H1 (cell line): ENCODE data around the gene C1QL1. TPM values are rescaled to one million over a fixed set of nuclear protein-coding genes. Genes with fewer than 3 reads are reported as not detected.

Experiments used
- CTCF ChIA-PET: fragments of 300-600 bp; sonication (Branson Sonifier 250); formaldehyde crosslinking; loops from one replicate; lab custom pipeline; 2021; ENCODE audit not compliant: partially characterized antibody; lab: Charles Lee
- POLR2A ChIA-PET: fragments of 300-600 bp; sonication (Branson Sonifier 250); formaldehyde crosslinking; loops from one replicate; lab custom pipeline; 2021; ENCODE audit warnings: inconsistent platforms; ENCODE audit not compliant: partially characterized antibody; lab: Charles Lee
- DNase-seq, 2 experiments: peaks; one replicate each; pipeline versions ENCODE4 v3.0.0 to v3.0.0-alpha.2; 2010 to 2022; ENCODE audit warnings: low spot score in 2 of 2, low read depth in 1 of 2, mixed read lengths in 1 of 2
- FAIRE-seq: peaks from 2 replicates; lab custom pipeline; 2011; peaks lifted over from hg19 to GRCh38; lab: Jason Lieb, UNC
- H2AFZ ChIP-seq: 2 replicates; pipeline ENCODE4 v1.8.1; 2012; ENCODE audit warnings: low read length, inconsistent platforms
- H2AK5ac ChIP-seq: 2 replicates; pipeline ENCODE4 v1.6.1; 2013; ENCODE audit warnings: low read depth, low read length
- H2BK120ac ChIP-seq: replicated peaks from 2 replicates; pipeline ENCODE3; 2013; ENCODE audit warnings: low read depth, low read length, inconsistent platforms
- H2BK12ac ChIP-seq: 2 replicates; pipeline ENCODE4 v1.6.1; 2013; ENCODE audit warnings: low read depth, low read length
- H2BK15ac ChIP-seq: 2 replicates; pipeline ENCODE4 v1.6.1; 2013; ENCODE audit warnings: low read length
- H2BK20ac ChIP-seq: 2 replicates; pipeline ENCODE4 v1.6.1; 2013; ENCODE audit warnings: low read length
- H2BK5ac ChIP-seq: 2 replicates; pipeline ENCODE4 v1.6.1; 2013; ENCODE audit warnings: low read depth, low read length
- H3K14ac ChIP-seq: 2 replicates; pipeline ENCODE4 v1.6.1; 2013; ENCODE audit warnings: inconsistent platforms; ENCODE audit not compliant: insufficient read length
- H3K18ac ChIP-seq: 2 replicates; pipeline ENCODE4 v1.6.1; 2013; ENCODE audit warnings: low read length; ENCODE audit errors: extremely low read depth
- H3K23ac ChIP-seq: 2 replicates; pipeline ENCODE4 v1.6.1; 2013; ENCODE audit warnings: inconsistent platforms; ENCODE audit not compliant: insufficient read length
- H3K23me2 ChIP-seq: 2 replicates; pipeline ENCODE4 v1.6.1; 2013; ENCODE audit warnings: low read depth, low read length
- H3K27ac ChIP-seq: 2 replicates; pipeline ENCODE4 v1.6.1; 2011; ENCODE audit warnings: low read depth, low read length, inconsistent platforms
- H3K27me3 ChIP-seq, 4 experiments: replicated peaks in 1 of 4; 1 replicate in 1 of 4; 2 replicates in 3 of 4; pipeline versions ENCODE4 v1.6.1 to v1.8.1; 2011 to 2013; ENCODE audit warnings: low read length in 3 of 4, mild to moderate bottlenecking in 3 of 4, inconsistent platforms in 2 of 4, mixed read lengths in 2 of 4, moderate library complexity in 1 of 4; ENCODE audit not compliant: control insufficient read depth in 3 of 4, insufficient read depth in 3 of 4; ENCODE audit errors: extremely low read depth in 1 of 4
- H3K36me3 ChIP-seq, 4 experiments: 2 replicates each; pipeline versions ENCODE4 v1.6.1 to v1.8.1; 2011 to 2013; ENCODE audit warnings: mild to moderate bottlenecking in 4 of 4, low read length in 3 of 4, moderate library complexity in 2 of 4, control low read depth in 1 of 4, inconsistent platforms in 1 of 4; ENCODE audit not compliant: insufficient read depth in 4 of 4, control insufficient read depth in 2 of 4
- H3K4ac ChIP-seq: replicated peaks from 2 replicates; pipeline ENCODE3; 2013; ENCODE audit warnings: low read length, low read depth, mixed read lengths, inconsistent platforms; ENCODE audit not compliant: insufficient read length
- H3K4me1 ChIP-seq, 4 experiments: replicated peaks in 1 of 4; 1 replicate in 1 of 4; 2 replicates in 3 of 4; pipeline versions ENCODE4 v1.6.1 to v1.8.1; 2011 to 2013; ENCODE audit warnings: low read length in 3 of 4, inconsistent platforms in 2 of 4, mixed read lengths in 1 of 4; ENCODE audit not compliant: insufficient read depth in 4 of 4, control insufficient read depth in 3 of 4
- H3K4me2 ChIP-seq, 2 experiments: 2 replicates each; pipeline versions ENCODE4 v1.6.1 to v1.8.1; 2011 to 2013; ENCODE audit warnings: low read depth in 2 of 2, low read length in 2 of 2, control low read depth in 1 of 2, inconsistent platforms in 1 of 2, mild to moderate bottlenecking in 1 of 2; ENCODE audit not compliant: insufficient read depth in 1 of 2
- H3K4me3 ChIP-seq, 4 experiments: fragments of 200-600, 300-600 bp in 1 of 4; sonication (generic), shearing (Covaris generic), sonication (Bioruptor Twin) in 1 of 4; 2 replicates each; pipeline versions ENCODE4 v1.5.1 to v1.8.1; 2011 to 2016; ENCODE audit warnings: low read length in 4 of 4, low read depth in 3 of 4, control low read depth in 2 of 4, inconsistent platforms in 2 of 4, mild to moderate bottlenecking in 2 of 4, mixed read lengths in 1 of 4, moderate library complexity in 1 of 4; ENCODE audit not compliant: insufficient read depth in 2 of 4; ENCODE audit errors: extremely low read depth in 1 of 4
- H3K56ac ChIP-seq: replicated peaks from 2 replicates; pipeline ENCODE3; 2013; ENCODE audit warnings: low read depth, mild to moderate bottlenecking, mixed read lengths, low read length, inconsistent platforms; ENCODE audit not compliant: insufficient read length
- H3K79me1 ChIP-seq: 2 replicates; pipeline ENCODE4 v1.6.1; 2013; ENCODE audit warnings: low read depth, low read length, control low read depth
- H3K79me2 ChIP-seq, 2 experiments: 2 replicates each; pipeline versions ENCODE4 v1.6.1 to v1.8.1; 2012 to 2013; ENCODE audit warnings: low read length in 2 of 2, mild to moderate bottlenecking in 2 of 2, inconsistent platforms in 1 of 2; ENCODE audit not compliant: insufficient read depth in 2 of 2, control insufficient read depth in 1 of 2
- H3K9ac ChIP-seq, 4 experiments: replicated peaks in 1 of 4; 1 replicate in 1 of 4; 2 replicates in 3 of 4; pipeline versions ENCODE4 v1.6.1 to v1.8.1; 2011 to 2013; ENCODE audit warnings: low read depth in 3 of 4, low read length in 3 of 4, control low read depth in 2 of 4, mild to moderate bottlenecking in 2 of 4, moderate library complexity in 2 of 4, inconsistent platforms in 1 of 4; ENCODE audit errors: extremely low read depth in 1 of 4
- H3K9me3 ChIP-seq, 2 experiments: 2 replicates each; pipeline versions ENCODE4 v1.6.1 to v1.8.1; 2012 to 2013; ENCODE audit warnings: mild to moderate bottlenecking in 2 of 2, moderate library complexity in 2 of 2, control low read depth in 1 of 2, inconsistent platforms in 1 of 2, low read depth in 1 of 2, low read length in 1 of 2, mixed read lengths in 1 of 2; ENCODE audit not compliant: insufficient read depth in 2 of 2
- H4K20me1 ChIP-seq, 2 experiments: replicated peaks in 1 of 2; 2 replicates each; pipeline versions ENCODE3 to v1.8.1; 2011 to 2013; ENCODE audit warnings: inconsistent platforms in 2 of 2, low read length in 2 of 2, mild to moderate bottlenecking in 1 of 2; ENCODE audit not compliant: insufficient read depth in 2 of 2, control insufficient read depth in 1 of 2
- H4K5ac ChIP-seq: 2 replicates; pipeline ENCODE4 v1.6.1; 2013; ENCODE audit warnings: low read length, low read depth, mixed read lengths, inconsistent platforms; ENCODE audit not compliant: insufficient read length
- H4K8ac ChIP-seq: 2 replicates; pipeline ENCODE4 v1.8.0; 2013; ENCODE audit warnings: mild to moderate bottlenecking, moderate library complexity, low read length, inconsistent platforms; ENCODE audit not compliant: insufficient read depth; ENCODE audit errors: extremely low read depth
- H4K91ac ChIP-seq: replicated peaks from 2 replicates; pipeline ENCODE3; 2013; ENCODE audit warnings: low read length, mixed read lengths, inconsistent platforms; ENCODE audit not compliant: insufficient read length
- FOSL1 ChIP-seq: IDR thresholded peaks from 2 replicates; pipeline ENCODE4 v1.6.1; 2011; ENCODE audit warnings: mild to moderate bottlenecking, low read depth, low read length, moderate library complexity; ENCODE audit not compliant: insufficient read depth
- GTF2F1 ChIP-seq: IDR thresholded peaks from 2 replicates; pipeline ENCODE4 v1.6.1; 2012; ENCODE audit warnings: low read depth, low read length, improper control_type of control experiment, borderline replicate concordance
- WGBS, 2 experiments: shearing (Covaris generic) in 1 of 2; methylation state at CpG; one replicate each; pipeline versions ENCODE4 v1.1.6 to v1.1.7; 2013 to 2015; ENCODE audit warnings: low lambda C conversion rate in 2 of 2, mixed read lengths in 2 of 2, inconsistent platforms in 1 of 2, low coverage in 1 of 2, missing lambda C conversion rate in 1 of 2; ENCODE audit not compliant: insufficient replicate concordance in 2 of 2, insufficient coverage in 1 of 2, insufficient read length in 1 of 2; ENCODE audit errors: extremely low coverage in 1 of 2, missing lambda C conversion rate in 1 of 2; 5-methylcytosine and 5-hydroxymethylcytosine counted together
- polyA plus RNA-seq, 7 experiments: library from polyadenylated mRNA; depleted of rRNA in 3 of 7; stranded (reverse) in 5 of 7; unstranded in 2 of 7; fragments of >200 nt in 5 of 7; fragments of 200-250 nt in 2 of 7; gene quantifications; 1 replicate in 5 of 7; 2 replicates in 1 of 7; 4 replicates in 1 of 7; pipeline versions ENCODE4 v1.2.1 to v1.2.3, GENCODE V29; 2011 to 2013; ENCODE audit warnings: missing spikeins in 2 of 7, mixed read lengths in 2 of 7
- total RNA-seq: library from RNA; stranded (reverse); fragmentation: NEBNext Ultra II Directional; extraction: Animal tissue kit (Norgen Biotek cat#: 25700); gene quantifications from 2 replicates; pipeline ENCODE4 v1.2.1, GENCODE V29; 2021

The C1QL1 gene
- total and polyA plus RNA-seq, 2 of the 8 experiments (the other 6 are each of a cell fraction or from before 2014, with no cell fraction given): 7.6 to 10.5 TPM

GRCh38 chr17:44992242-44992939 lies 24.3 kb upstream of the C1QL1 start:
- H3K27ac ChIP-seq: no peak overlapping the region
- peaks cover 0 to 11% (median 2%) of the 10 kb centered on the region in 4 experiments; a peak in 4 of 7 replicates for H3K27me3 ChIP-seq
- FAIRE-seq (no peak), DNase-seq (no peak)
- no peaks in the 10 kb centered on the region for H3K9me3 ChIP-seq
- H4K5ac ChIP-seq: no peak overlapping the region
- no peak overlapping the region for H3K23ac ChIP-seq
- H2BK20ac ChIP-seq: no peak overlapping the region
- no peak overlapping the region for H3K14ac ChIP-seq
- peak overlapping the region; percentile 12; the same call in 1 of the 2 replicates for H2BK12ac ChIP-seq
- H2AFZ ChIP-seq: no peak overlapping the region
- peaks cover 0 to 4% (median 3%) of the 10 kb centered on the region in 4 experiments; a peak in 4 of 7 replicates for H3K4me1 ChIP-seq
- H2BK5ac ChIP-seq: no peak overlapping the region
- no peaks in the 10 kb centered on the region for H4K20me1 ChIP-seq
- POLR2A ChIA-PET: interaction anchor here (1.0 to 2.3 kb wide), 6 partner anchors 11 to 217 kb away, joined by 3 to 6 read pairs (median 4); no protein-coding TSS in a partner anchor
- no peak for TF ChIP-seq GTF2F1
- TF ChIP-seq FOSL1: no peak
- H4K91ac ChIP-seq: no peak overlapping the region
- no peak overlapping the region for H3K4me2 ChIP-seq
- no peak overlapping the region for H3K9ac ChIP-seq
- no peak overlapping the region for H3K56ac ChIP-seq
- H2AK5ac ChIP-seq: peak overlapping the region; percentile 24; the same call in 1 of the 2 replicates
- H2BK120ac ChIP-seq: no peak overlapping the region
- WGBS, 2 experiments: 87% methylated on average over 5 of the region's 5 CpGs; no CpG with 5 or more reads in 1 of the 2 experiments
- H3K4me3 ChIP-seq: no peak overlapping the region
- H3K36me3 ChIP-seq: no peaks in the 10 kb centered on the region
- peaks cover 6% of the 10 kb centered on the region; the same call in 1 of the 2 replicates for H3K23me2 ChIP-seq
- peak overlapping the region; percentile 67; the same call in 1 of the 2 replicates for H2BK15ac ChIP-seq
- CTCF ChIA-PET: interaction anchor here (1.1 to 16.0 kb wide), 11 partner anchors 10 to 93 kb away, joined by 3 to 102 read pairs (median 8); partner anchors contain the start of genes C1QL1 and EFTUD2
- no peaks in the 10 kb centered on the region; a peak in 1 of 4 replicates for H3K79me2 ChIP-seq
- no peak overlapping the region for H3K18ac ChIP-seq
- no peak overlapping the region for H3K4ac ChIP-seq
- H4K8ac ChIP-seq: no peak overlapping the region
- no peaks in the 10 kb centered on the region for H3K79me1 ChIP-seq
